Aorta (tissue), 5 donors: ENCODE results near the gene SAE1. TPM values are rescaled to one million over a fixed set of nuclear protein-coding genes. Genes with fewer than 3 reads are reported as not detected.
"Not testable (repeated sequence)": the region's sequence is repeated elsewhere in the genome, so short reads cannot be mapped to it uniquely, and the experiment has no call there.

Experiments
- ATAC-seq: fragments of 200-7000 bp; cut with Tn5 transposase; one replicate; pipeline ENCODE4 v1.9.1; 2022; ENCODE audit warnings: moderate library complexity; ENCODE audit not compliant: low FRiP score
- DNase-seq, 2 donors: peaks; one replicate each; pipeline ENCODE4 v3.0.0-alpha.2; 2020
- H3K27ac ChIP-seq, 2 donors: one replicate each; pipeline ENCODE4 v1.5.1; 2013; ENCODE audit warnings: low read length in 2 of 2, mild to moderate bottlenecking in 2 of 2, moderate library complexity in 2 of 2, control low read depth in 1 of 2, inconsistent platforms in 1 of 2, low read depth in 1 of 2
- H3K27me3 ChIP-seq, 2 donors: one replicate each; pipeline ENCODE4 v1.6.1; 2013; ENCODE audit warnings: control low read depth in 1 of 2, low read length in 1 of 2, mild to moderate bottlenecking in 1 of 2, moderate library complexity in 1 of 2; ENCODE audit not compliant: insufficient read depth in 2 of 2, control insufficient read depth in 1 of 2
- H3K36me3 ChIP-seq, 2 donors: one replicate each; pipeline ENCODE4 v1.6.1; 2013; ENCODE audit warnings: control low read depth in 1 of 2, low read length in 1 of 2, mild to moderate bottlenecking in 1 of 2; ENCODE audit not compliant: insufficient read depth in 2 of 2, control insufficient read depth in 1 of 2
- H3K4me1 ChIP-seq, 2 donors: one replicate each; pipeline ENCODE4 v1.6.1; 2013; ENCODE audit warnings: low read length in 2 of 2, control low read depth in 1 of 2, mild to moderate bottlenecking in 1 of 2, moderate library complexity in 1 of 2; ENCODE audit not compliant: insufficient read depth in 2 of 2, control insufficient read depth in 1 of 2
- H3K4me3 ChIP-seq, 2 donors: one replicate each; pipeline ENCODE4 v1.5.1; 2013; ENCODE audit warnings: low read length in 2 of 2, control low read depth in 1 of 2, mild to moderate bottlenecking in 1 of 2
- H3K9me3 ChIP-seq: one replicate; pipeline ENCODE4 v1.6.1; 2013; ENCODE audit warnings: mild to moderate bottlenecking, low read length; ENCODE audit not compliant: control insufficient read depth
- WGBS, 2 donors: extraction: QIAGEN DNeasy Blood & Tissue Kit; methylation state at CpG; one replicate each; pipeline ENCODE4 v1.1.7; 2013; 5-methylcytosine and 5-hydroxymethylcytosine counted together
- intact Hi-C, 2 donors: fragments of 100-400 bp; cut with DNase I; formaldehyde crosslinking; loops; one replicate each; pipeline versions ENCODE4 v1.14.2 to v1.15.0; 2022
- polyA plus RNA-seq, 2 donors: library from polyadenylated mRNA; stranded (reverse); fragments of 200-250 nt; gene quantifications; one replicate each; pipeline ENCODE4 v1.2.3, GENCODE V29; 2013
- total RNA-seq, 2 donors: library from RNA; stranded (reverse); fragmentation: NEBNext Ultra II Directional; extraction: Animal tissue kit (Norgen Biotek cat#: 25700); gene quantifications; one replicate each; pipeline ENCODE4 v1.2.1, GENCODE V29; 2021
- donor health status: healthy with polysubstance abuse.
- donor health status: Bipolar disorder and iron deficiency.
- donor health status: DM: no; HTN: no; CAD: no.
- donor health status: DM: no; HTN: no; CAD: no.
- donor health status: DM: yes; HTN: yes; CAD: no.

SAE1 gene
- total and polyA plus RNA-seq, 4 donors, result 44.5 to 64.9 (median 54.3) TPM

GRCh38 chr19:47133021-47133471 lies 2.4 kb downstream of the SAE1 start:
- no peak overlapping the region for H3K27ac ChIP-seq
- H3K27me3 ChIP-seq, result no peaks in the 10 kb centered on the region
- no peak for DNase-seq
- no peak overlapping the region for H3K4me3 ChIP-seq
- H3K9me3 ChIP-seq, result no peaks in the 10 kb centered on the region
- H3K36me3 ChIP-seq, result no peaks in the 10 kb centered on the region
- H3K4me1 ChIP-seq, result peaks cover 0 to 4% of the 10 kb centered on the region in 2 donors
- WGBS, 2 donors, result 79 to 86% methylated on average over 11 of the region's 11 CpGs
- ATAC-seq, result no peak
- intact Hi-C loops, result no loop called here

GRCh38 chr19:47134545-47134944 lies 3.9 kb downstream of the SAE1 start:
- peaks cover 0 to 4% of the 10 kb centered on the region in 2 donors for H3K4me1 ChIP-seq
- intact Hi-C loops, result no loop called here
- ATAC-seq (no peak), DNase-seq (no peak)
- H3K36me3 ChIP-seq, result no peaks in the 10 kb centered on the region
- no peak overlapping the region for H3K27ac ChIP-seq
- no peak overlapping the region for H3K4me3 ChIP-seq
- H3K27me3 ChIP-seq, result no peaks in the 10 kb centered on the region
- no peaks in the 10 kb centered on the region for H3K9me3 ChIP-seq
- WGBS, 2 donors, result 50 to 59% methylated on average over 2 of the region's 2 CpGs

- DNase-seq (no peak), ATAC-seq (no peak)
- Histone ChIP-seq H3K27me3 (no peaks in the 10 kb centered on the region), H3K4me1 (peaks cover 0 to 4% of the 10 kb centered on the region in 2 donors), H3K27ac (no peak overlapping the region), H3K36me3 (no peaks in the 10 kb centered on the region), H3K4me3 (no peak overlapping the region), H3K9me3 (no peaks in the 10 kb centered on the region)
- WGBS, 2 donors, result 64 to 65% methylated on average over 3 of the region's 3 CpGs
- intact Hi-C loops, result no loop called here
These were observed 4.5 kb downstream of the SAE1 start for GRCh38 chr19:47135156-47135555.

GRCh38 chr19:47141252-47141651 lies 10.6 kb downstream of the SAE1 start:
- H3K27me3 ChIP-seq, H3K4me3 ChIP-seq, ATAC-seq, H3K36me3 ChIP-seq, H3K9me3 ChIP-seq, H3K27ac ChIP-seq, intact Hi-C loops, H3K4me1 ChIP-seq: not testable (repeated sequence)
- 50 to 51% methylated on average over 7 of the region's 7 CpGs for WGBS, 2 donors
- peak in 1 of 2 donors; percentile 25 for DNase-seq

- Histone ChIP-seq H3K4me3 (no peak overlapping the region), H3K4me1 (no peaks in the 10 kb centered on the region), H3K36me3 (peaks cover 2 to 3% of the 10 kb centered on the region in 2 donors), H3K9me3 (no peaks in the 10 kb centered on the region), H3K27me3 (no peaks in the 10 kb centered on the region), H3K27ac (no peak overlapping the region)
- intact Hi-C loops, result no loop called here
- DNase-seq (no peak), ATAC-seq (no peak)
These were observed 11.1 kb downstream of the SAE1 start for GRCh38 chr19:47141695-47142094.

- ATAC-seq (no peak), DNase-seq (no peak)
- Histone ChIP-seq H3K27ac (no peak overlapping the region), H3K27me3 (no peaks in the 10 kb centered on the region), H3K36me3 (peaks cover 2 to 3% of the 10 kb centered on the region in 2 donors), H3K9me3 (no peaks in the 10 kb centered on the region), H3K4me1 (no peaks in the 10 kb centered on the region), H3K4me3 (no peak overlapping the region)
- 82 to 84% methylated on average over 5 of the region's 5 CpGs for WGBS, 2 donors
- intact Hi-C loops, result no loop called here
These were observed 12.1 kb downstream of the SAE1 start for GRCh38 chr19:47142779-47143178.

GRCh38 chr19:47143322-47144073 lies 12.9 kb downstream of the SAE1 start:
- 75 to 79% methylated on average over 11 of the region's 11 CpGs for WGBS, 2 donors
- no peaks in the 10 kb centered on the region for H3K27me3 ChIP-seq
- H3K36me3 ChIP-seq, result peaks cover 2 to 5% of the 10 kb centered on the region in 2 donors
- no peaks in the 10 kb centered on the region for H3K9me3 ChIP-seq
- DNase-seq (no peak), ATAC-seq (no peak)
- H3K27ac ChIP-seq, result no peak overlapping the region
- no peak overlapping the region for H3K4me3 ChIP-seq
- no peaks in the 10 kb centered on the region for H3K4me1 ChIP-seq
- intact Hi-C loops, result no loop called here

GRCh38 chr19:47144630-47145029 lies 14.0 kb downstream of the SAE1 start:
- no peaks in the 10 kb centered on the region for H3K9me3 ChIP-seq
- no peaks in the 10 kb centered on the region for H3K27me3 ChIP-seq
- peaks cover 2 to 5% of the 10 kb centered on the region in 2 donors for H3K36me3 ChIP-seq
- H3K4me3 ChIP-seq, result no peak overlapping the region
- H3K27ac ChIP-seq, result no peak overlapping the region
- ATAC-seq (no peak), DNase-seq (no peak)
- H3K4me1 ChIP-seq, result no peaks in the 10 kb centered on the region
- intact Hi-C loops, result loop anchor here in 1 of 2 donors (5.0 kb wide), 1 partner anchor 68 kb away; no protein-coding TSS in a partner anchor
- WGBS, 2 donors, result 80 to 85% methylated on average over 13 of the region's 13 CpGs
